Endothelial cell of umbilical vein (primary cell): ENCODE results near the gene ANKLE2. TPM values are rescaled to one million over a fixed set of nuclear protein-coding genes. Genes with fewer than 3 reads are reported as not detected.

Source experiments
- BruUV-seq: library from RNA; stranded (reverse); fragments of 400-500 nt; replicated peaks from 2 replicates; lab custom pipeline; 2021; lab: Mats Ljungman, UMichigan
- CTCF ChIA-PET: fragments of 300-600, 350-600 bp; sonication (Branson Sonifier 250); formaldehyde crosslinking; loops from one replicate; lab custom pipeline; 2021; ENCODE audit warnings: antibody characterized with exemption, inconsistent platforms; lab: Charles Lee
- POLR2A ChIA-PET: fragments of 300-600, 350-600 bp; sonication (Branson Sonifier 250); formaldehyde crosslinking; loops from one replicate; lab custom pipeline; 2021; ENCODE audit warnings: antibody characterized with exemption, inconsistent platforms; lab: Charles Lee
- DNase-seq: peaks from one replicate; pipeline ENCODE4 v3.0.0-alpha.2; 2011; ENCODE audit warnings: low read depth, low spot score
- FAIRE-seq: peaks from 2 replicates; lab custom pipeline; 2011; peaks lifted over from hg19 to GRCh38; lab: Jason Lieb, UNC
- H2AFZ ChIP-seq: 2 replicates; pipeline ENCODE4 v1.6.0; 2012; ENCODE audit warnings: low read depth, low read length, control low read depth, inconsistent platforms
- H3K27ac ChIP-seq: 2 replicates; pipeline ENCODE4 v1.5.1; 2011; ENCODE audit warnings: low read depth, mild to moderate bottlenecking, control low read depth, low read length, moderate library complexity; ENCODE audit not compliant: insufficient read depth
- H3K27me3 ChIP-seq, 2 experiments: 2 replicates each; pipeline versions ENCODE4 v1.6.0 to v1.6.1; 2011; ENCODE audit warnings: low read length in 2 of 2, mixed read lengths in 1 of 2; ENCODE audit not compliant: control insufficient read depth in 2 of 2, insufficient read depth in 2 of 2
- H3K36me3 ChIP-seq, 2 experiments: 2 replicates in 1 of 2; 3 replicates in 1 of 2; pipeline ENCODE4 v1.5.1; 2011; ENCODE audit warnings: low read length in 2 of 2, mild to moderate bottlenecking in 1 of 2, moderate library complexity in 1 of 2; ENCODE audit not compliant: control insufficient read depth in 2 of 2, insufficient read depth in 2 of 2; ENCODE audit errors: extremely low read depth in 1 of 2
- H3K4me1 ChIP-seq: 3 replicates; pipeline ENCODE4 v1.5.1; 2011; ENCODE audit warnings: mild to moderate bottlenecking, low read length; ENCODE audit not compliant: control insufficient read depth, insufficient read depth; ENCODE audit errors: extremely low read depth
- H3K4me2 ChIP-seq: 2 replicates; pipeline ENCODE4 v1.6.1; 2011; ENCODE audit warnings: low read length, control low read depth, mixed read lengths; ENCODE audit not compliant: insufficient read depth
- H3K4me3 ChIP-seq, 3 experiments: fragments of 200-600 bp in 1 of 3; sonication (generic), shearing (Covaris generic) in 1 of 3; replicated peaks in 1 of 3; 2 replicates each; pipeline ENCODE4 v1.5.1; 2011 to 2016; ENCODE audit warnings: control low read depth in 3 of 3, low read length in 3 of 3, mild to moderate bottlenecking in 2 of 3, inconsistent platforms in 1 of 3, low read depth in 1 of 3, moderate library complexity in 1 of 3; ENCODE audit not compliant: insufficient read depth in 1 of 3
- H3K79me2 ChIP-seq: 2 replicates; pipeline ENCODE4 v1.6.0; 2012; ENCODE audit warnings: low read length, inconsistent platforms; ENCODE audit not compliant: control insufficient read depth, insufficient read depth
- H3K9ac ChIP-seq: replicated peaks from 2 replicates; pipeline ENCODE3; 2011; ENCODE audit warnings: low read length, control low read depth; ENCODE audit not compliant: insufficient read depth; ENCODE audit errors: extremely low read depth
- H3K9me1 ChIP-seq: replicated peaks from 3 replicates; pipeline ENCODE4 v1.6.0; 2011; ENCODE audit warnings: mild to moderate bottlenecking, low read length; ENCODE audit not compliant: control insufficient read depth, insufficient read depth; ENCODE audit errors: extremely low read depth
- H3K9me3 ChIP-seq: replicated peaks from 2 replicates; pipeline ENCODE4 v1.5.1; 2012; ENCODE audit warnings: low read length, inconsistent platforms; ENCODE audit not compliant: control insufficient read depth, insufficient read depth
- H4K20me1 ChIP-seq: replicated peaks from 2 replicates; pipeline ENCODE3; 2011; ENCODE audit warnings: mild to moderate bottlenecking, low read length; ENCODE audit not compliant: control insufficient read depth, insufficient read depth; ENCODE audit errors: extremely low read depth
- EZH2 ChIP-seq: IDR thresholded peaks from 2 replicates; pipeline ENCODE4 v1.6.1; 2012; ENCODE audit warnings: borderline replicate concordance, low read depth, mild to moderate bottlenecking, moderate library complexity, low read length, inconsistent platforms; ENCODE audit not compliant: severe bottlenecking
- FOS ChIP-seq: IDR thresholded peaks from 2 replicates; pipeline ENCODE4 v1.6.1; 2011; ENCODE audit warnings: mild to moderate bottlenecking, low read length, moderate library complexity, borderline replicate concordance; ENCODE audit not compliant: insufficient read depth
- GATA2 ChIP-seq: IDR thresholded peaks from 2 replicates; pipeline ENCODE4 v1.7.0; 2011; ENCODE audit warnings: low read depth, mild to moderate bottlenecking, moderate library complexity, mixed read lengths, low read length; ENCODE audit not compliant: insufficient read length, insufficient read depth
- JUN ChIP-seq: IDR thresholded peaks from 2 replicates; pipeline ENCODE4 v1.6.1; 2011; ENCODE audit warnings: borderline replicate concordance, low read depth; ENCODE audit not compliant: insufficient read length, insufficient read depth
- MYC ChIP-seq: IDR thresholded peaks from one replicate; pipeline ENCODE4 v1.6.1; 2011; ENCODE audit warnings: mild to moderate bottlenecking, low read depth, low read length
- POLR2A ChIP-seq: IDR thresholded peaks from 2 replicates; pipeline ENCODE4 v1.6.1; 2012; ENCODE audit warnings: low read depth, mild to moderate bottlenecking, control low read depth, low read length
- POLR2AphosphoS5 ChIP-seq: IDR thresholded peaks from 2 replicates; pipeline ENCODE4 v1.6.1; 2012; ENCODE audit warnings: low read depth, mild to moderate bottlenecking, control low read depth, low read length, moderate library complexity; ENCODE audit not compliant: insufficient read depth
- dilution Hi-C: fragments of 300-500 bp; cut with MboI; formaldehyde crosslinking; loops from one replicate; pipeline ENCODE4 v1.15.0; 2019; ENCODE audit warnings: low sequenced_read_pairs; ENCODE audit not compliant: extremely low pct_ligation_motif_present
- intact Hi-C: fragments of 100-400 bp; cut with micrococcal nuclease; formaldehyde crosslinking; loops from one replicate; pipeline ENCODE4 v1.10.0; 2022
- polyA plus RNA-seq, 4 experiments: library from polyadenylated mRNA; depleted of rRNA in 3 of 4; stranded (reverse) in 3 of 4; unstranded in 1 of 4; fragments of >200 nt; gene quantifications; 2 replicates each; pipeline versions ENCODE4 v1.2.1 to v1.2.3, GENCODE V29; 2011 to 2012; ENCODE audit warnings: missing spikeins in 1 of 4
- total RNA-seq: library from RNA; stranded (reverse); gene quantifications from 2 replicates; pipeline ENCODE4 v1.2.3, GENCODE V29; 2021
- TF ChIP-seq, protein P1 (sequence below): IDR thresholded peaks from 2 replicates; pipeline ENCODE4 v1.6.1; 2011; ENCODE audit not compliant: insufficient read depth, insufficient read length
- TF ChIP-seq, protein P2 (sequence below), 2 donors: IDR thresholded peaks; 1 replicate in 1 of 2; 2 replicates in 1 of 2; pipeline ENCODE4 v1.5.1; 2011; ENCODE audit warnings: low read length in 2 of 2, mild to moderate bottlenecking in 2 of 2, moderate library complexity in 2 of 2, control low read depth in 1 of 2, inconsistent platforms in 1 of 2, low read depth in 1 of 2; ENCODE audit not compliant: insufficient read depth in 1 of 2; ENCODE audit errors: extremely low read depth in 1 of 2

ANKLE2 gene
- total and polyA plus RNA-seq, 2 donors (not counting 3 experiments of a cell fraction or from before 2014, with no cell fraction given): 75.8 to 112 TPM

DNA sequence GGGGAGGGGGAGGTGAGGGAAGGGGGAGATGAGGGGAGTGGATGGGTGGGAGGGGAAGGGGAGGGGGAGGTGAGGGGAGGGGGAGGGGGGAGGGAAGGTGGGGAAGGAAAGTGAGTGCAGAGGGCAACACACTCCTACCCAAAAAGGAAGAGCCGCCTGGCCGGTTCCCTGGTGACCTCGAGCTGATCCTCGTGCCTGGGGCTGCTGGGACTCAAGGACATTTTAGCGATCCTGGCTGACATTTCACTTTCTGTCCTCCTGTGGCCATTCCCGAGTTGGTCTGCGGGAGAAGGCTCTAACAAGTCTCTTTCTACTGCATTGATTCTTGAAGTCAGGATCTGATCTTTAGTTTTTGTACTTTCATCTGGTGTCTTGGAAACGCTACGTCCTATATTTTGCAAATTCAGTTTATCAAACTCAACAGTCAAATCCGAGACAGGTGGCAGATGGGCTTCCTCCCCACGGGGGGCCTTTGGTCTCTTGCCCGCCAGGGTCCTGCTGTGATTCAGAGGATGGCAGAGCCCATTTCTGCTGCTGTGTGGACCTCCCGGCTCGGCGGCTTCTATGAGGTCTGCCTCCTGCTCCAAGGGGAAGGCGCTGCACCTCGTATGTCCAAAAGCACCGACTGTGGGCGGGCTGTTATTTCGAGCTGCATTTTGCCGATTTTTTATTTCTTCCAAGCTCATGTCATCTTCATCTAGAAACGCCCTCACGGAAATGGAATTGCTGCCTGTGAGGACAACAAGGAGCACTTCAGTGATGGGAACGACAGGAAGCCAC is 31.9 kb downstream of the ANKLE2 start:
- H3K9ac ChIP-seq: no peak overlapping the region
- intact Hi-C loops (no loop called here), dilution Hi-C loops (no loop called here)
- no peak overlapping the region for H3K4me2 ChIP-seq
- no peak overlapping the region for H3K4me3 ChIP-seq
- H3K27me3 ChIP-seq: no peaks in the 10 kb centered on the region
- H3K9me1 ChIP-seq: no peaks in the 10 kb centered on the region
- no peak overlapping the region for H2AFZ ChIP-seq
- BruUV-seq: no TSS peak
- DNase-seq (no peak), FAIRE-seq (no peak)
- no peak overlapping the region for H3K27ac ChIP-seq
- no peaks in the 10 kb centered on the region for H4K20me1 ChIP-seq
- CTCF ChIA-PET: no interaction called here
- peaks cover 33 to 51% of the 10 kb centered on the region in 2 experiments for H3K36me3 ChIP-seq
- H3K4me1 ChIP-seq: no peaks in the 10 kb centered on the region
- no peaks in the 10 kb centered on the region for H3K9me3 ChIP-seq
- POLR2A ChIA-PET: no interaction called here
- TF ChIP-seq GATA2: no peak
- no peak for TF ChIP-seq POLR2AphosphoS5
- H3K79me2 ChIP-seq: peaks cover 6% of the 10 kb centered on the region

DNA sequence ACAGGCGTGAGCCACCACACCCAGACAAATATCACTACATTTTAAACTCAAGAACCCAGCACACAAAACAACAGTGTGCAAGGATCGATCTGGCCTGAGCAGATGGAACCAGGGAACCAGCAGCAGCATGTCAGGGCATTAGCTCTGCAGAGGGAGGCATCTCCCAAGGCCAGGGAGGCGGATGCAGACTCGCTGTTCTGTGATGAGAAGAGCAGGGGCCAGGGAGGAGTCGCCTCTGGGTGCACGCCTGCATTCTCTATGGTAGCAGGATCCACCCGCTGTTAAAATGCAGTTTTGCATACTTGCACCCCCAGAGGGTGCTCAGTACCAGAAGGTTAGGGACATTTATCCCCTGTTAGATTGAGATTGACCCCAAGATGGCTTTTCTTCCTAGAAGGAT is 33.1 kb downstream of the ANKLE2 start:
- dilution Hi-C loops: no loop called here
- ChIA-PET CTCF (no interaction called here), POLR2A (no interaction called here)
- H3K27ac ChIP-seq: no peak overlapping the region
- H3K9me3 ChIP-seq: no peaks in the 10 kb centered on the region
- no peaks in the 10 kb centered on the region for H3K27me3 ChIP-seq
- peaks cover 30 to 49% of the 10 kb centered on the region in 2 experiments for H3K36me3 ChIP-seq
- intact Hi-C loops: no loop called here
- H3K9ac ChIP-seq: no peak overlapping the region
- BruUV-seq: no TSS peak
- H3K4me1 ChIP-seq: no peaks in the 10 kb centered on the region
- FAIRE-seq: no peak
- no peak overlapping the region for H3K4me2 ChIP-seq
- no peak for DNase-seq
- no peaks in the 10 kb centered on the region for H4K20me1 ChIP-seq
- peaks cover 3% of the 10 kb centered on the region for H3K79me2 ChIP-seq
- H2AFZ ChIP-seq: no peak overlapping the region
- no peak overlapping the region for H3K4me3 ChIP-seq
- H3K9me1 ChIP-seq: no peaks in the 10 kb centered on the region
- no peak for TF ChIP-seq MYC
- no peak for TF ChIP-seq POLR2A
- no peak for TF ChIP-seq POLR2AphosphoS5
- no peak for TF ChIP-seq FOS
- TF ChIP-seq EZH2: no peak
- no peak for TF ChIP-seq JUN
- TF ChIP-seq, protein P1, sequence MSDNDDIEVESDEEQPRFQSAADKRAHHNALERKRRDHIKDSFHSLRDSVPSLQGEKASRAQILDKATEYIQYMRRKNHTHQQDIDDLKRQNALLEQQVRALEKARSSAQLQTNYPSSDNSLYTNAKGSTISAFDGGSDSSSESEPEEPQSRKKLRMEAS: no peak
- TF ChIP-seq GATA2: no peak
- TF ChIP-seq, protein P2, sequence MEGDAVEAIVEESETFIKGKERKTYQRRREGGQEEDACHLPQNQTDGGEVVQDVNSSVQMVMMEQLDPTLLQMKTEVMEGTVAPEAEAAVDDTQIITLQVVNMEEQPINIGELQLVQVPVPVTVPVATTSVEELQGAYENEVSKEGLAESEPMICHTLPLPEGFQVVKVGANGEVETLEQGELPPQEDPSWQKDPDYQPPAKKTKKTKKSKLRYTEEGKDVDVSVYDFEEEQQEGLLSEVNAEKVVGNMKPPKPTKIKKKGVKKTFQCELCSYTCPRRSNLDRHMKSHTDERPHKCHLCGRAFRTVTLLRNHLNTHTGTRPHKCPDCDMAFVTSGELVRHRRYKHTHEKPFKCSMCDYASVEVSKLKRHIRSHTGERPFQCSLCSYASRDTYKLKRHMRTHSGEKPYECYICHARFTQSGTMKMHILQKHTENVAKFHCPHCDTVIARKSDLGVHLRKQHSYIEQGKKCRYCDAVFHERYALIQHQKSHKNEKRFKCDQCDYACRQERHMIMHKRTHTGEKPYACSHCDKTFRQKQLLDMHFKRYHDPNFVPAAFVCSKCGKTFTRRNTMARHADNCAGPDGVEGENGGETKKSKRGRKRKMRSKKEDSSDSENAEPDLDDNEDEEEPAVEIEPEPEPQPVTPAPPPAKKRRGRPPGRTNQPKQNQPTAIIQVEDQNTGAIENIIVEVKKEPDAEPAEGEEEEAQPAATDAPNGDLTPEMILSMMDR (IDR thresholded peaks at IDR 0.05; ENCODE audit: extremely low read depth in 1 of 2, insufficient read depth in 1 of 2, low read depth in 1 of 2, low read length in 2 of 2): no peak
